Progenitor cell of endocrine pancreas (in vitro differentiated cells): ENCODE data around the gene EIF3K. TPM values are rescaled to one million over a fixed set of nuclear protein-coding genes. Genes with fewer than 3 reads are reported as not detected.
"Not testable (repeated sequence)": the region's sequence is repeated elsewhere in the genome, so short reads cannot be mapped to it uniquely, and the experiment has no call there.

Source experiments
- DNase-seq: peaks from one replicate; pipeline ENCODE4 v3.0.0; 2021; ENCODE audit warnings: low spot score; ENCODE audit not compliant: unreplicated experiment
- H3K27ac Mint-ChIP-seq: 2 replicates; pipeline ENCODE4 v1.8.0; 2021; ENCODE audit warnings: mild to moderate bottlenecking, moderate library complexity, mixed read lengths
- H3K27me3 Mint-ChIP-seq: 2 replicates; pipeline ENCODE4 v1.8.0; 2021; ENCODE audit warnings: mixed read lengths
- H3K36me3 Mint-ChIP-seq: 2 replicates; pipeline ENCODE4 v1.8.0; 2022; ENCODE audit warnings: mixed read lengths; ENCODE audit not compliant: insufficient read depth
- H3K4me1 Mint-ChIP-seq: 2 replicates; pipeline ENCODE4 v1.8.0; 2021; ENCODE audit warnings: low read depth, mixed read lengths
- H3K4me3 Mint-ChIP-seq: 2 replicates; pipeline ENCODE4 v1.8.0; 2021; ENCODE audit warnings: low read depth, mild to moderate bottlenecking, moderate library complexity, mixed read lengths
- H3K9me3 Mint-ChIP-seq: 2 replicates; pipeline ENCODE4 v1.8.0; 2021; ENCODE audit warnings: low read depth, mixed read lengths
- total RNA-seq: library from RNA; stranded (reverse); gene quantifications from 2 replicates; pipeline ENCODE4 v1.2.1, GENCODE V29; 2021
- TF ChIP-seq, protein P1 (sequence below): fragments of 200-600 bp; sonication (generic); IDR thresholded peaks from one replicate; pipeline ENCODE4 v1.5.0; 2021; ENCODE audit warnings: antibody characterized with exemption, mild to moderate bottlenecking; ENCODE audit not compliant: unreplicated experiment

EIF3K gene
- total RNA-seq, 1 donor from 2014 or later: 193 TPM

- DNase-seq: no peak
- Mint-ChIP-seq H3K9me3 (no peaks in the 10 kb centered on the region), H3K27me3 (peaks cover 3% of the 10 kb centered on the region), H3K4me1 (no peaks in the 10 kb centered on the region), H3K36me3 (no peaks in the 10 kb centered on the region), H3K27ac (no peak overlapping the region), H3K4me3 (no peak overlapping the region)
- TF ChIP-seq, protein P1, sequence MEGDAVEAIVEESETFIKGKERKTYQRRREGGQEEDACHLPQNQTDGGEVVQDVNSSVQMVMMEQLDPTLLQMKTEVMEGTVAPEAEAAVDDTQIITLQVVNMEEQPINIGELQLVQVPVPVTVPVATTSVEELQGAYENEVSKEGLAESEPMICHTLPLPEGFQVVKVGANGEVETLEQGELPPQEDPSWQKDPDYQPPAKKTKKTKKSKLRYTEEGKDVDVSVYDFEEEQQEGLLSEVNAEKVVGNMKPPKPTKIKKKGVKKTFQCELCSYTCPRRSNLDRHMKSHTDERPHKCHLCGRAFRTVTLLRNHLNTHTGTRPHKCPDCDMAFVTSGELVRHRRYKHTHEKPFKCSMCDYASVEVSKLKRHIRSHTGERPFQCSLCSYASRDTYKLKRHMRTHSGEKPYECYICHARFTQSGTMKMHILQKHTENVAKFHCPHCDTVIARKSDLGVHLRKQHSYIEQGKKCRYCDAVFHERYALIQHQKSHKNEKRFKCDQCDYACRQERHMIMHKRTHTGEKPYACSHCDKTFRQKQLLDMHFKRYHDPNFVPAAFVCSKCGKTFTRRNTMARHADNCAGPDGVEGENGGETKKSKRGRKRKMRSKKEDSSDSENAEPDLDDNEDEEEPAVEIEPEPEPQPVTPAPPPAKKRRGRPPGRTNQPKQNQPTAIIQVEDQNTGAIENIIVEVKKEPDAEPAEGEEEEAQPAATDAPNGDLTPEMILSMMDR: peak; percentile 30
Measured at GRCh38 chr19:38592940-38593339, 26.0 kb upstream of the EIF3K start.

GRCh38 chr19:38596057-38596981 lies 22.7 kb upstream of the EIF3K start:
- peak overlapping the region; percentile 91 for H3K27ac Mint-ChIP-seq
- no peaks in the 10 kb centered on the region for H3K4me1 Mint-ChIP-seq
- H3K4me3 Mint-ChIP-seq: peak overlapping the region; percentile 75
- peaks cover 9% of the 10 kb centered on the region for H3K27me3 Mint-ChIP-seq
- no peaks in the 10 kb centered on the region for H3K9me3 Mint-ChIP-seq
- no peaks in the 10 kb centered on the region for H3K36me3 Mint-ChIP-seq
- TF ChIP-seq, protein P1: no peak
- peak; percentile 75 for DNase-seq

- no peak for DNase-seq
- no peak overlapping the region for H3K27ac Mint-ChIP-seq
- H3K36me3 Mint-ChIP-seq: no peaks in the 10 kb centered on the region
- no peaks in the 10 kb centered on the region for H3K4me1 Mint-ChIP-seq
- H3K4me3 Mint-ChIP-seq: no peak overlapping the region
- no peaks in the 10 kb centered on the region for H3K9me3 Mint-ChIP-seq
- TF ChIP-seq, protein P1: no peak
- H3K27me3 Mint-ChIP-seq: peaks cover 9% of the 10 kb centered on the region
Measured at GRCh38 chr19:38597075-38597474, 21.9 kb upstream of the EIF3K start.

- Mint-ChIP-seq H3K4me1 (no peaks in the 10 kb centered on the region), H3K36me3 (no peaks in the 10 kb centered on the region), H3K27me3 (peaks cover 9% of the 10 kb centered on the region), H3K4me3 (no peak overlapping the region), H3K27ac (no peak overlapping the region), H3K9me3 (no peaks in the 10 kb centered on the region)
- DNase-seq: no peak
- TF ChIP-seq, protein P1: no peak
Measured at GRCh38 chr19:38599722-38600121, 19.3 kb upstream of the EIF3K start.

GRCh38 chr19:38602856-38603255 lies 16.1 kb upstream of the EIF3K start:
- not testable (repeated sequence) for H3K36me3 Mint-ChIP-seq, H3K27ac Mint-ChIP-seq, H3K4me1 Mint-ChIP-seq, H3K4me3 Mint-ChIP-seq, H3K27me3 Mint-ChIP-seq, H3K9me3 Mint-ChIP-seq, DNase-seq

GRCh38 chr19:38606131-38606530 lies 12.9 kb upstream of the EIF3K start:
- Mint-ChIP-seq H3K27ac (no peak overlapping the region), H3K27me3 (no peaks in the 10 kb centered on the region)

More at GRCh38 chr19:38606131-38606530, 12.9 kb upstream of the EIF3K start:
- H3K4me3 Mint-ChIP-seq: no peak overlapping the region
- no peaks in the 10 kb centered on the region for H3K4me1 Mint-ChIP-seq
- no peak for DNase-seq
- TF ChIP-seq, protein P1: no peak
- H3K36me3 Mint-ChIP-seq: no peaks in the 10 kb centered on the region
- H3K9me3 Mint-ChIP-seq: no peaks in the 10 kb centered on the region
